Gastrocnemius medialis (tissue), 4 donors: Measurements from ENCODE around the gene FTSJ3.

ENCODE experiments used
- POLR2A ChIP-seq, 2 donors: fragments of 450-650 bp; IDR thresholded peaks; one replicate each; pipeline ENCODE4 v1.6.1; 2017; ENCODE audit warnings: antibody characterized with exemption in 2 of 2, mild to moderate bottlenecking in 2 of 2, moderate library complexity in 2 of 2
- TF ChIP-seq, protein P1 (sequence below), 5 experiments: fragments of 450-650 bp in 3 of 5; fragments of 200-600 bp in 2 of 5; sonication (generic) in 2 of 5; IDR thresholded peaks in 4 of 5; conservative IDR thresholded peaks in 1 of 5; 1 replicate in 4 of 5; 2 replicates in 1 of 5; pipeline ENCODE4 v1.5.1; 2016 to 2019; ENCODE audit warnings: antibody characterized with exemption in 5 of 5, mild to moderate bottlenecking in 3 of 5, moderate library complexity in 3 of 5

DNA sequence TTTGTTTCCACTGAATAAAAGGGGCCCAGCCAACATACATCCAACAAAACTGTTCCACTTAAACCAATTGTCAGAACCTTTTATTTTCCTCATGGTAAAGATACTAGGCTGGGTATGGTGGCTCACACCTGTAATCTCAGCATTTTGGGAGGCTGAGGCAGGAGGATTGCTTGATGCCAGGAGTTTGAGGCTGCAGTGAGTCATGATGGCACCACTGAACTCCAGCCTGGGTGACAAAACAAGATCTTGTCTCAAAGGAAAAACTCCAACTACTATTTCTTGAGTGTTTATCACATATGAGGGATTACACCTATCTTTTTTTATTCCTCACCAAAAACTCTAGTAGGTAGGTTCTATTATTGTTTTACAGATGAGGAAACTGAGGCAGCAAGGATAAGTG lies 4.9 kb downstream of the FTSJ3 start:
- TF ChIP-seq POLR2A (IDR thresholded peaks at IDR 0.05) = no peak
- TF ChIP-seq, protein P1, sequence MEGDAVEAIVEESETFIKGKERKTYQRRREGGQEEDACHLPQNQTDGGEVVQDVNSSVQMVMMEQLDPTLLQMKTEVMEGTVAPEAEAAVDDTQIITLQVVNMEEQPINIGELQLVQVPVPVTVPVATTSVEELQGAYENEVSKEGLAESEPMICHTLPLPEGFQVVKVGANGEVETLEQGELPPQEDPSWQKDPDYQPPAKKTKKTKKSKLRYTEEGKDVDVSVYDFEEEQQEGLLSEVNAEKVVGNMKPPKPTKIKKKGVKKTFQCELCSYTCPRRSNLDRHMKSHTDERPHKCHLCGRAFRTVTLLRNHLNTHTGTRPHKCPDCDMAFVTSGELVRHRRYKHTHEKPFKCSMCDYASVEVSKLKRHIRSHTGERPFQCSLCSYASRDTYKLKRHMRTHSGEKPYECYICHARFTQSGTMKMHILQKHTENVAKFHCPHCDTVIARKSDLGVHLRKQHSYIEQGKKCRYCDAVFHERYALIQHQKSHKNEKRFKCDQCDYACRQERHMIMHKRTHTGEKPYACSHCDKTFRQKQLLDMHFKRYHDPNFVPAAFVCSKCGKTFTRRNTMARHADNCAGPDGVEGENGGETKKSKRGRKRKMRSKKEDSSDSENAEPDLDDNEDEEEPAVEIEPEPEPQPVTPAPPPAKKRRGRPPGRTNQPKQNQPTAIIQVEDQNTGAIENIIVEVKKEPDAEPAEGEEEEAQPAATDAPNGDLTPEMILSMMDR (IDR thresholded peaks at IDR 0.05 in 4 of 5, conservative IDR thresholded peaks at IDR 0.05 in 1 of 5) = no peak
